HEK293T (cell line): Measurements from ENCODE around the gene REXO2.

Experiments used
- ARNT ChIP-seq: fragments of 450-650 bp; IDR thresholded peaks from 2 replicates; pipeline ENCODE4 v1.6.1; 2017; ENCODE audit warnings: mild to moderate bottlenecking
- BHLHE40 ChIP-seq: fragments of 450-650 bp; IDR thresholded peaks from 2 replicates; pipeline ENCODE4 v1.6.1; 2016; ENCODE audit warnings: mild to moderate bottlenecking, moderate library complexity, borderline replicate concordance
- ELF4 ChIP-seq: fragments of 450-650 bp; IDR thresholded peaks from 2 replicates; pipeline ENCODE4 v1.6.1; 2017; ENCODE audit warnings: antibody characterized with exemption
- FOXA1 ChIP-seq: fragments of 450-650 bp; IDR thresholded peaks from 2 replicates; pipeline ENCODE4 v1.6.1; 2016; ENCODE audit warnings: mild to moderate bottlenecking
- FOXM1 ChIP-seq: fragments of 450-650 bp; IDR thresholded peaks from 2 replicates; pipeline ENCODE4 v1.6.1; 2017; ENCODE audit warnings: mild to moderate bottlenecking, borderline replicate concordance
- HDGF ChIP-seq: fragments of 450-650 bp; IDR thresholded peaks from 2 replicates; pipeline ENCODE4 v1.6.1; 2017; ENCODE audit warnings: antibody characterized with exemption, borderline replicate concordance
- SUZ12 ChIP-seq: fragments of 450-650 bp; IDR thresholded peaks from 2 replicates; pipeline ENCODE4 v1.6.1; 2016; ENCODE audit warnings: mild to moderate bottlenecking

- TF ChIP-seq ELF4 = no peak
- TF ChIP-seq HDGF = no peak
- no peak for TF ChIP-seq SUZ12
- no peak for TF ChIP-seq FOXA1
- TF ChIP-seq BHLHE40 = no peak
- no peak for TF ChIP-seq FOXM1
- TF ChIP-seq ARNT = no peak
Measured at GRCh38 chr11:114463999-114464398, 24.7 kb downstream of the REXO2 start.
